Measurements from ENCODE around the gene NUDT16L1. TPM values are rescaled to one million over a fixed set of nuclear protein-coding genes. Genes with fewer than 3 reads are reported as not detected.

Gene NUDT16L1
- total and polyA plus RNA-seq, 2 of the 4 experiments (the other 2 are of a cell fraction) = 22.9 to 44.3 TPM

GRCh38 chr16:4700997-4701743, 7.8 kb downstream of the NUDT16L1 start:
- Histone ChIP-seq H3K79me1 (ENCODE audit: low read depth in 1 of 2, low read length in 2 of 2) (peaks cover 0 to 7% of the 10 kb centered on the region in 2 experiments; a peak in 1 of 4 replicates), H3K27me3 (ENCODE audit: control insufficient read depth, insufficient read depth, low read length) (no peaks in the 10 kb centered on the region), H3K36me3 (ENCODE audit: control insufficient read depth, insufficient read depth, low read length) (peaks cover 64% of the 10 kb centered on the region), H3K4me3 (ENCODE audit: insufficient read depth, low read depth, low read length) (no peak overlapping the region), H3K18ac (ENCODE audit: low read depth, low read length) (no peak overlapping the region), H4K5ac (ENCODE audit: low read depth, low read length) (no peak overlapping the region), H3K9ac (ENCODE audit: low read depth, low read length) (no peak overlapping the region), H3K4me2 (ENCODE audit: low read depth, low read length) (no peak overlapping the region), H2BK120ac (ENCODE audit: low read depth, low read length) (no peak overlapping the region), H3K56ac (ENCODE audit: extremely low read depth, insufficient read depth, low read length) (no peak overlapping the region), H4K8ac (ENCODE audit: low read depth in 2 of 2, low read length in 2 of 2) (no peak overlapping the region), H3K4ac (ENCODE audit: low read depth, low read length) (no peak overlapping the region), H2AK9ac (replicated peaks; ENCODE audit: low read depth, low read length, poor library complexity) (no peak overlapping the region), H2BK5ac (ENCODE audit: low read depth, low read length, poor library complexity, severe bottlenecking) (no peak overlapping the region), H3K9me1 (ENCODE audit: insufficient read depth, low read length) (0 out of 2 replicates have a peak, but pooled peaks cover 3% of the 10 kb centered on the region), H3K4me1 (ENCODE audit: control insufficient read depth, insufficient read depth, low read length) (no peaks in the 10 kb centered on the region), H3K14ac (replicated peaks; ENCODE audit: low read depth, low read length) (no peak overlapping the region), H2AFZ (replicated peaks; ENCODE audit: low read length, poor library complexity) (no peak overlapping the region), H3K9me3 (ENCODE audit: control insufficient read depth, insufficient read depth, low read length) (no peaks in the 10 kb centered on the region), H3K23ac (ENCODE audit: low read depth, low read length) (no peak overlapping the region), H2AK5ac (ENCODE audit: low read depth, low read length) (no peak overlapping the region), H4K20me1 (ENCODE audit: insufficient read depth, low read length) (0 out of 2 replicates have a peak, but pooled peaks cover 3% of the 10 kb centered on the region), H4K91ac (ENCODE audit: insufficient read depth, low read depth, low read length) (no peak overlapping the region), H2BK15ac (ENCODE audit: low read depth, low read length) (no peak overlapping the region), H2BK20ac (ENCODE audit: low read depth, low read length) (no peak overlapping the region), H3K27ac (ENCODE audit: insufficient read depth, low read length) (no peak overlapping the region)
- dilution Hi-C loops (cut with HindIII; ENCODE audit: low sequenced_read_pairs, unreplicated experiment) (no loop called here), intact Hi-C loops (cut with micrococcal nuclease) (no loop called here), in situ Hi-C loops (cut with MboI; ENCODE audit: low sequenced_read_pairs) (no loop called here)
- CTCF ChIA-PET = no interaction called here
- 93% methylated on average over 11 of the region's 33 CpGs; no CpG with 5 or more reads in 1 of the 2 experiments for WGBS, 2 experiments (ENCODE audit: extremely low coverage in 2 of 2, insufficient read length in 1 of 2)
- no TSS peak for BruUV-seq (replicated peaks)
- TF ChIP-seq USF2 (IDR thresholded peaks at IDR 0.05; ENCODE audit: low read depth, low read length) (no peak), POLR2A (IDR thresholded peaks at IDR 0.05; ENCODE audit: low read depth, low read length) (no peak), CEBPB (IDR thresholded peaks at IDR 0.05; ENCODE audit: low read depth, low read length) (no peak), MAFK (IDR thresholded peaks at IDR 0.05; ENCODE audit: low read depth, low read length) (no peak), NFE2L2 (IDR thresholded peaks at IDR 0.05; ENCODE audit: low read depth, low read length) (no peak)
- DNase-seq = no peak
- POLR2A ChIA-PET (ENCODE audit: unreplicated experiment) = no interaction called here
- no peak for ATAC-seq (ENCODE audit: low read depth)
